T-helper 1 cell treated with Interleukin-12 subunit alpha and Interleukin-12 subunit beta and Interleukin-4 antibody, amounts not matched to agents 30 ng/mL and 1 ng/mL, for 36 hours (primary cell): ENCODE results near the gene ING2. TPM values are rescaled to one million over a fixed set of nuclear protein-coding genes. Genes with fewer than 3 reads are reported as not detected.
"Not testable (repeated sequence)": the region's sequence is repeated elsewhere in the genome, so short reads cannot be mapped to it uniquely, and the experiment has no call there.

Source experiments
- intact Hi-C: fragments of 100-400 bp; cut with micrococcal nuclease; formaldehyde crosslinking; loops from one replicate; pipeline ENCODE4 v1.15.1; 2024
- total RNA-seq: library from RNA; stranded (reverse); gene quantifications from 2 replicates; pipeline ENCODE4 v1.2.3, GENCODE V29; 2022

The ING2 gene, protein sequence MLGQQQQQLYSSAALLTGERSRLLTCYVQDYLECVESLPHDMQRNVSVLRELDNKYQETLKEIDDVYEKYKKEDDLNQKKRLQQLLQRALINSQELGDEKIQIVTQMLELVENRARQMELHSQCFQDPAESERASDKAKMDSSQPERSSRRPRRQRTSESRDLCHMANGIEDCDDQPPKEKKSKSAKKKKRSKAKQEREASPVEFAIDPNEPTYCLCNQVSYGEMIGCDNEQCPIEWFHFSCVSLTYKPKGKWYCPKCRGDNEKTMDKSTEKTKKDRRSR
- total RNA-seq, result 6.0 and 7.7 TPM in 2 replicates

DNA sequence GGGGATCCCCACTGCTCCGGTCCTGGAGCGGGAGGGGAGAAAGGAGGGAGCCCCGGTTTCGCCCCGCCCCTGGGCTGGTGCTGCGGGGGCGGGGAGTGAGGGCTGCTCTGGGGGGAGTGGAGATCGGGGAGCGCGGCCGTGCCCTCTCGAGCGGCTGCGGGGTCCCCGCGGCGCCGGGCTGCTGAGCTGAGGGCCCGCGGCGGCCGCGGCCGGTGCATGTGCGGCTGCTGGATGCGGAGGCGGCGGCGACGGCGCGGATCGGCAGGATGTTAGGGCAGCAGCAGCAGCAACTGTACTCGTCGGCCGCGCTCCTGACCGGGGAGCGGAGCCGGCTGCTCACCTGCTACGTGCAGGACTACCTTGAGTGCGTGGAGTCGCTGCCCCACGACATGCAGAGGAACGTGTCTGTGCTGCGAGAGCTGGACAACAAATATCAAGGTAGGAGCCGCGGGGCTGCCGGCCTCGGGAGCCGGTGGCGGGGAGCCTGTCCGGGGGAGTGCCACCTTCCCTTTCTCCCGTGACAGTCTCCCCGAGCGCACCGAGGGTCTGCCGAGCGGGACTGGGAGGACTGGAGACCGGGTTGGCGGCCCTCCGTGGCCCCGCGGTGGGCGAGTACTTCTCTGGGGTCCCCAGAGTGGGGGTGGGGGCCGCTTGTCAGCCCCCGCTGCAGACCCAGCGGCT lies at the start of gene ING2:
Gene ING2 (plus strand): TSS at position 129 of the 681 bp plus-strand sequence. CDS start 138 bp downstream, at position 267.
- intact Hi-C loops, result loop anchor here (1.0 to 5.0 kb wide), 11 partner anchors 61 to 1966 kb away; partner anchors contain the start of genes CASP3, CCDC110, CDKN2AIP and CFAP97

DNA sequence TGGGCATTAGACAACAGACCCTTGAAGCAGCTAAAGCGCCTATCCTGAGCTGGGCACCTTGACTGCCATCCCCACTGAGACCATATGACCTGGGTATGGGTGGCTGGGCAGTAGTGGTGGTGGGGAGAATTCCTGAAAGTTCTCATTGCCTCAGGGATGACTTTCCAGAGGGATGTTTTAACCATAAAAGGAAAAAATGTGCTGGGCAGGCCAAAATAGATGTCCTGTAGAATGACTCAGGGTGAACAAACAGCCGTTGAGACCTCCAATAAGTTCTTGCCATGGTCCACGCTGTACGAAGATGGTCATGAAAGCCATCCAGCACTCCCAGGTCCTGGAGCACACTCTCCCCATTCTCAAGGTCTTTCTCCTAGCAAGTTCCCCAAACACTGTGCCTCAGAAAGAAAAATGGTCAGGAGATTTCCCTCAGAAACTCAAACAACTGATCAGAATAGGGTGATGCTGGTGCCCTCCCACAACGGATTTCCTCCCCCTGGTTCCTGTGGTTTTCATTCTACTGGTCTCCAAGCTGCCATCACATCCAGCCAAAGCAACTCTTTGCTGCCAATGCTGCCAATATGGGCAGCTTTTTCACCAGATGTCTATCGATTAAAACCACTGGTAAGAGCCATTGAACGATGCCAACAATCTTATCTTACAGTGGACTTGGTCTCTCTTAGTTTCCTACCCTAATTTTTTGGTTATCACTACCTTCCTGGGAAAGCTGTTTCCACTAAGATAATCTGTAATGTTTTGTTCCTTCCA lies 49.2 kb upstream of the ING2 start:
- intact Hi-C loops, result no loop called here

DNA sequence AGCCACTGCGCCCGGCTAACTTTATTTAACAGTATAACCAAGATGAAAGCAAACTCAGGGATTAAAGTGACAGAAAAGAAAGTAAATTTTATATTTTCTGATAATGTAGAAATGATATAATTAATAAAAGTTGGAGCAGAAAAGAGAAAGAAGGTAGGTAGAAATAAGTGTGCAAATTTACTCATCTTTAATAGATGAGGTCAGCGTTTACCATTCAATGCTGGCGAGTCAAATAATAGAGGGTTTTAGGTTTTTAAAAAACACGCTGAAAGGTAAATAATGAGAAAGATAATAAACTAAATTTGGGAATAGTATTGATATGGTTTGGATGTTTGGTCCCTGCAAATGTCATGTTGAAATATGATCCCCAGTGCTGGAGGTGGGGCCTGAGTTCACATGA lies 46.9 kb upstream of the ING2 start:
- intact Hi-C loops, result no loop called here

DNA sequence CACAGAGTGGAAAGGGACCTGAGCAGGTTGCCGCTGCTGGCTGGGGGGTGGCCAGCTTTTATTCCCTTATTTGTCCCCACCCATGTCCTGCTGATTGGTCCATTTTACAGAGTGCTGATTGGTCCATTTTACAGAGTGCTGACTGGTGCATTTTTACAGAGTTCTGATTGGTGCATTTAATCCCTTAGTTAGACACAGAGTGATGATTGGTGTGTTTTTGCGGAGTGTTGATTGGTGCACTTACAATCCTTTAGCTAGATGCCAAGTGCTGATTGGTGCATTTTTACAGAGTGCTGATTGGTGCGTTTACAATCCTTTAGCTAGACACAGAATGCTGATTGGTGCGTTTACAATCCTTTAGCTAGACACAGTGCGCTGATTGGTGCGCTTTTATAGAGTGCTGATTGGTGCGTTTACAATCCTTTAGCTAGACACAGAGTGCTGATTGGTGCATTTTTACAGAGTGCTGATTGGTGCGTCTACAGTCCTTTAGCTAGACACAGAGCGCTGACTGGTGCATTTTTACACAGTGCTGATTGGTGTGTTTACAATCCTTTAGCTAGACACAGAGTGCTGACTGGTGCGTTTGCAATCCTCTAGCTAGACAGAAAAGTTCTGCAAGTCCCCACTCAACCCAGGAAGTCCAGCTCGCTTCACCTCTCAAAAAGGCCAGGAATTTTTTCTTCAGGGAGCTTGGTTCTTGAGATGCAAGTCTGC lies 40.8 kb upstream of the ING2 start:
- intact Hi-C loops, result not testable (repeated sequence)

DNA sequence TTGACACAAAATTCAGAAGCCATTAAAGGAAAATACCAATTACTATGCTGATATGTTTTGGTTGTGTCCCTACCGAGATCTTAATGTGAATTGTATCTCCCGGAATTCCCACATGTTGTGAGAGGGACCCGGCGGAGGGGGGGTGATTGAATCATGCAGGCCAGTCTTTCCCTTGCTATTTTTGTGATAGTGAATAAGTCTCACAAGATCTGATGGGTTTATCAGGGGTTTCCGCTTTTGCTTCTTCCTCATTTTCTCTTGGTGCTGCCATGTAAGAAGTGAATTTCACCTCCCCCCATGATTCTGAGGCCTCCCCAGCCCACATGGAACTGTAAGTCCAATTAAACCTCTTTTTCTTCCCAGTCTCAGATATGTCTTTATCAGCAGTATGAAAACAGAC lies 39.0 kb upstream of the ING2 start:
- intact Hi-C loops, result not testable (repeated sequence)

DNA sequence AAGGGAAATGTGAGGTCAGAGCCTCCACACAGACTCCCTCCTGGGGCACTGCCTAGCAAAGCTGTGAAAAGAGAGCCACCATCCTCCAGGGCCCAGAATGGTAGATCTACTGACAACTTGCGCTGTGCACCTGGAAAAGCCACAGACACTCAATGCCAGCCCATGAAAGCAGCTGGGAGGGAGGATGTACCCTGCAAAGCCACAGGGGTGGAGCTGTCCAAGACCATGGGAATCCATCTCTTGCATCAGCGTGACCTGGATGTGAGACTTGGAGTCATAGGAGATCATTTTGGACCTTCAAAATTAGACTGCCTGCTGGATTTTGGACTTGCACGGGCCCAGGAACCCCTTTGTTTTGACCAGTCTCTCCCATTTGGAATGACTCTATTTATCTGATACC lies 37.6 kb upstream of the ING2 start:
- intact Hi-C loops, result no loop called here

DNA sequence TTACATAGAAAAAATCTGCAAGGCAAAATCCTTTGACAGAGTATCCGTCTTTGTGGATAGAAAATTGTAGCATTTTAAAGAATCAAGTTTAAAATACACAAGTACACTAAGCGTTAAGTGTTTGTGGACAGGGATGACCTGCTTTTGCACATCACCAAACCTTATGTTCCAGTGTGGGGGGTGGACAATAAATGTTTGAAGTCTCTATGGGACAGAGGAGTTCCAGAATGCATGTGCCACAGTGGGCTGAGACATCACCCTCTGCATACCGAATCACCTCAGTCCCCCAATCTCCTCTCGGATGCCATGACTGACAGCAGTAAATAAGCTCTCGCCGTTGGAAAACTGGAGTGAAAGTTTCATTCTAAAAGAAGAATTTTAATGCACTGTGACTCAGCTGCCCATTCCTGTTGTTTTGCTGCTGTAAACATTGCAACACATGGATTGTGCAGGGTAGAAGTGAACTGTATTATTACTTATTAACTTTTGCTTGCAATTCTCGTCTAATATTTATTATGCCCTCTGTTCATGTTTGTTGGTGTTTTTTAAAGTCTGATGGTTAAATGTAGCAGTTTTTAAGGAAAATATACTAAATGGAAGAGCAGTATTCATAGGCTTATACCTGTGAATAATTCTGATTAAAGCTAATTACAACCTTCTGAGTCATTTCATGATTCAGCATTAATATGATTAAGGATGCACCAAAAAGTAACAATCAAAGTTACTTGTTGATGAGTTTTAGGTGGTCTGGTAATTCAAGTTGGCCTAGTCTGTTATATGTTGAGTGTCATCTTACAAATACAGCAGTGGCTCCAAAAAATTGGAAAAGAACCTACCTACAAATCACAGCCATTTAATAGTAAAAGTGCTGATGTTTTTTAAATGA lies 36.4 kb upstream of the ING2 start:
- intact Hi-C loops, result no loop called here

DNA sequence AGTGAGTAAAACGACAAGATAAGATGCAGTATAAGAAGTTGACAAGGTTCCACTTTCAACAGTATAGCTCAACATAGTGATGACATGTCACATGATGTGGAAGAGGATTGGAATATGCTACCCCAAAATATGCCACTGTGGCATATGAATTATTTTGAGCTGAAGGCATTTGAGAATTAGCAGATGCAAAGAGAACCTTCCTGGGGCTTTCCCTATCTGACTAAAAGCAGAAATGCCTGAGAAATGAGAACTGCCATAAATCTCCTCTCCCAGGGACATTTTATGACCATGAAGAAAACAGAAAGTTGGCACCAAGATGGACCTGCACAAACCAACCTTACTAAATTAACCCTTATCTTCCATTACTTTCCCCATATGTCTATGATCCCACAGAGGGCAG lies 35.6 kb upstream of the ING2 start:
- intact Hi-C loops, result no loop called here

DNA sequence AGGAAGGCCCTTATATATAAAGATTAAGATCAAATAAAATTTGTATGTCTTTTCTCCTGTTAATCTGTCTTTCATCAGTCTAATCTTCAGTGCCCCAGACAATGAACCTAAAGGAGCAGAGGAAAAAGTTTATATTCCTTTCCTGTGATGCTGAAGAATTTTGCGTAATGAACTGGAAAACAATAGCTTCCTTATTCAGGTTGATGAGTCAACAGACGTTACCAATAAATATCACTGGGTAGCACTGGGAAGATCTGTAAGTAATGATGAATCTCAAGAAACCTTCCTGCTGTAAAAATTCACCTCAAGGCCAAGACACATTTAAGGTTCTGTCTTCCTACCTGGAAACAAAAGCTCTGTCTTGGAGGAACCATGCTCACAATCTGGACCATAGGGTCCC lies 34.9 kb upstream of the ING2 start:
- intact Hi-C loops, result no loop called here

DNA sequence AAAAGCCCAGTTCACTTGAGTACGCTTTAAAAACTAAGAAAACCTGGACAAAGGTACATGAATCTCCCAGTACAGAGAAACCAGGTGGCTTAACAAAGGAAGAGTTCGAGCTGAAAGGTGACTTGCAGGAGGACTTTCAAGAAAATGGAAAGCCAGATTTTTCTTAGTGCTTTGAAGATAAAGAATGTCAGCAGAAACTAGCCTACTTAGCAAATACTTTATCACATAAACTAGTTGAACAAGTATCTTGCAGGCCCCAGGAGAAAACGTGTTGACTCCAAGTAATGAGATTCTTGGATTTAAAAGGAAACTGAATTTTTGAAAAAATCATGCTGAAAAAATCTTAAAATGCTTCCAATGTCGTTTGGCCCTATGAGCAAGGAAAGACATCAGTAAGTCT lies 34.0 kb upstream of the ING2 start:
- intact Hi-C loops, result no loop called here

DNA sequence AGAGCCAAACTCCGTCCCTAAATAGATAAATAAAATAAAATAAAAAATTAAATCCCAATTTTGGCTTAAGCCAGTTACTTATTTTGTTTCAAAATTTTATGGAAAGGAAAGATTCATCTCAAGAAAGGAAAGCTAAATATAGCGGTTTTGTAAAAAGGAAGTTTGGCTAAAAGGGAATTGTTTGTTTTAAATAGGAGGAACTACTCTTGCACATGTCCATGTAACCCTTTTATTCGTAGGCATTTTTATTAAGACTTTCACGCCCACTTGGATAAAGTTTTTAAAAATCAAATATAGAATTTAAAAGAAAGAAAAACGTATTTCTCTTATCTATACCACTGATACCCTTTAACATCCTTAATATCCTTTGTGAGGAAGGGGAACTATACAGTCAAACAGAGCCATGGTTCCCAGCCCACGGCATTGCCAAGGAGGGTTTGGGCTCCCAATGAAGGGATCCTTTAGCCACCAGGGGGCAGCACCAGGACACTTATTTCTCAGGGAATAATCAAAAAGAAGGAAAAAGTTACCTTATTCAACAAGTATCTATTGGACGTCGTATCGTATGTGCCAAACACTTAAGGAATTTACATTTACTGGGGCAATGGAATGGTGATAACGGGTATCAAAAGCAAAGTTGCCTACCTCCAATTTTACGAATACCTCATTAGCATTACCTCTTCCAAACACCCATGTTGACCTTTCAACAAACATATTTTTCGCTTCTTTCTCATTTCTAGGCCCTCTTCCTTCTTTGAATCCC lies 32.7 kb upstream of the ING2 start:
- intact Hi-C loops, result loop anchor here (1.0 to 2.0 kb wide), 7 partner anchors 28 to 779 kb away; partner anchors contain the start of genes CDKN2AIP, RWDD4 and TRAPPC11

DNA sequence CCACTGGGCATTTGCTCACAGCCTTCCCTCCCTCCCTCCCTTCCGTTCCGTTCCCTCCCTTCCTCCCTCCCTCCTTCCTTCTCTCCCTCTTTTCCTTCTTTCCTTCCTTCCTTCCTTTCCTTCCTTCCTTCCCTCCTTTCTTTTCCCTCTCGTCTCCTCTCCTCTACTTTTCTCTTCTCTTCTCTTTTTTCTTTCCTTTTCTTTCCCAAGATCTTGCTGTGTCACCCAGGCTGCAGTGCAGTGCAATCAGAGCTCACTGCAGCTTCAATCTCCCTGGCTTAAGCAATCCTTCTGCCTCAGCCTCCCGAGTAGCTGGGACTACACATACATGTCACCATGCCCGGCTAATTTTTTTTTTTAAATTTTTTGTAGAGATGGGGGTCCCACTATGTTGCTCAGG lies 26.7 kb upstream of the ING2 start:
- intact Hi-C loops, result no loop called here

DNA sequence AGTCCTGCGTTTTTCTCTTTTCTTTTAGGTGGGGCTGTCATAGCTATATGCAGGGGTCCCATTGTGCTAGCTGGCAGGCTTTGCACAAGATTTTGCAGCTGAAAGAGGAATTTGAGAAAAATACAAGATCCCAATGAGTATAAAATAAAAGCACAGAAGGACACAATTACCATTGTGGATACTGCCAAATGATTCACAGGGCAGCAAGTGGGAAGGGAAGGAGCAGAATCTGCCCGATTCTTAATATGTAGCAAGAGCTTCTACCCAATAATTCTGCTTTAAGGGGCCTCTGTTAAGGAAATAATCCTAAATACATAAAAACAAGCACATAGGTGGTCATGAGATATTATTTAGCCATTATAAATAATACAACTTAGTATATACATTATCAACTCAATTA lies 25.9 kb upstream of the ING2 start:
- intact Hi-C loops, result no loop called here

DNA sequence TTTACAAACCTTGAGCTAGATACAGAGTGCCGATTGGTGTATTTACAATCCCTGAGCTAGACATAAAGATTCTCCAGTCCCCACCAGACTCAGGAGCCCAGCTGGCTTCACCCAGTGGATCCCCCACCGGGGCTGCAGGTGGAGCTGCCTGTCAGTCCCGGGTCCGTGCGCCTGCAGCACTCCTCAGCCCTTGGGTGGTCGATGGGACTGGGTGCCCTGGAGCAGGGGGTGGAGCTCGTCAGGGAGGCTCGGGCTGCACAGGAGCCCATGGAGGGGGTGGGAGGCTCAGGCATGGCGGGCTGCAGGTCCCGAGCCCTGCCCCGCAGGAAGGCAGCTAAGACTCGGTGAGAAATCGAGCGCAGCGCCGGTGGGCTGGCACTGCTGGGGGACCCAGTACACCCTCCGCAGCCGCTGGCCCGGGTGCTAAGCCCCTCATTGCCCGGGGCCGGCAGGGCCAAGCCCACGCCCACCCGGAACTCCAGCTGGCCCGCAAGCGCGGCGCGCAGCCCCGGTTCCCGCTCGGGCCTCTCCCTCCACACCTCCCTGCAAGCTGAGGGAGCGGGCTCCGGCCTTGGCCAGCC lies 22.3 kb upstream of the ING2 start:
- intact Hi-C loops, result not testable (repeated sequence)

DNA sequence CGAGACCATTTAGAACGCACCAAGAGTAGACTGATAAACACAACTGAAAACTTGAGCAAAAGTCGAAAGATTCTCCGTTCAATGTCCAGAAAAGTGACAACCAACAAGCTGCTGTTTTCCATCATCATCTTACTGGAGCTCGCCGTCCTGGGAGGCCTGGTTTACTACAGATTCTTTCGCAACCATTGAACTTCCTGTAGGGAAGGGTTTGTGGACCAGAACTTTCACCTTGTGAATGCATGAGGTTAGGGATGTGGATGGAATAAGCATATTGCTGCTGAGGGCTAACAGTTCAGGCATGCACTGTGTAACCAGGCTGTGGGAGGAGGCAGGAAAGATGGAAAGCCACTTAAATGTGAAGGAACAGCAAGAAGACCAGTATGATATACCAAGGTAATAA lies 20.9 kb upstream of the ING2 start:
- intact Hi-C loops, result no loop called here

DNA sequence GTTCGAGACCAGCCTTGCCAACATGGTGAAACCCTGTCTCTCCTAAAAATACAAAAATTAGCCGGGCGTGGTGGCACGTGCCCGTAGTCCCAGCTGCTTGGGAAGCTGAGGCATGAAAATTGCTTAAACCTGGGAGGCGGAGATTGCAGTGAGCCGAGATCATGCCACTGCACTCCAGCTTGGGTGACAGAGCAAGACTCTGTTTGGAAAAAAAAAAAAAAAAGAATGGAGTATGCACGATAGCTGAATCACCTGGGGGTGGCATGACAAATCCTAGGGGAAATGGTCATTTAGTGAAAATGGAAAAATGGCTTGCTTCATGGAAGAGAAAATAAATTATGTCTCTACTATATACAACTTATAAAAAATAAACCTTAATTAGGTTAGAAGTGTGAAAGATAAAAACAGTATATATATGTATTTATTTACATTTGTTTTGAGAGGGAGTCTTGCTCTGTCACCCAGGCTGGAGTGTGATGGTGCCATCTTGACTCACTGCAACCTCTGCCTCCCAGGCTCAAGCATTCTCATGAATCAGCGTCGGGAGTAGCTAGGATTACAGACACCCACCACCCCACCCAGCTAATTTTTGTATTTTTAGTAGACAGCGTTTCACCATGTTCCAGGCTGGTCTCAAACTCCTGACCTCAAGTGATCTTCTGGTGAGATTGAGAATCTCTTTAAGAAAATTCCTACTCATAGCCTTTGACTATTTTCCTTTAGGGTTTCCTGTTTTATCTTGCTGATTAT lies 19.3 kb upstream of the ING2 start:
- intact Hi-C loops, result no loop called here

DNA sequence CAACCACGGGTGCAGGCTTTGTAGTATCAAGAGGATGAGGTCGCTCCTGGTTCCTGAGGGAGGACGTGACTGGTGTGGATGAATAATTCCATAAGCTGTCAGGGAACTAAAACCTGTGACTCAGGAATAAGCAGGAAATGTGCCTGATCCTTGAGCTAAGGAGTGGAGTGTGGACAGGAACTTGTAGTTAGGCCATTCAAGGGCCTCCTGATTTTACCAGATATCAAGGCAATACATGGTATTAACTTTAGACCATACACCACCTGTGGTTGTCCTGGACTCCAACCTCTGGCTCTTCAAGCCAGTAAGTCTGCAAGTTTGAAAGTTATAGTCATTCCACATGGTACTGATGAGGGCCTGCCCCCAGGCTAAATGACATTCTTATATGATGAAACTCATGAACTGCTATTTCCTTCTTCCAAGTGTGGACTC lies 12.1 kb upstream of the ING2 start:
- intact Hi-C loops, result no loop called here

DNA sequence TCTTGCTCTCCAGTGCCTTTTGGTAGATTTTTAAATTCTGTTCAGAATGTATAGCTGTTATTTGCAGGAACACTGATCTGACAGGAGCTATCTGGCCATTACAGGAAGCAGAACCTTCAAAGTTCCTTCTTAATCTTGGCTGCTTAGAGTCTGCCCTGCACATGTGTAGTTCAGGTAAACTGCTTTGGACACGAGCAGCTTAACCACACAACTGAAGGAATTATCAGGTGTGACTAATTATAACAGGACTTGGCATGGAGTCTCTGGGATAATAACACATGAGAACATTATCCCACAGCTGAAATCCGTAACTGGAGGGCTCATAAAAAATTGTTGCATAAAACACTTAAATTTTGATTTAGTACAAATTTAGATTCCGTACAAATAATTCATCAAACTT lies 11.6 kb upstream of the ING2 start:
- intact Hi-C loops, result no loop called here

DNA sequence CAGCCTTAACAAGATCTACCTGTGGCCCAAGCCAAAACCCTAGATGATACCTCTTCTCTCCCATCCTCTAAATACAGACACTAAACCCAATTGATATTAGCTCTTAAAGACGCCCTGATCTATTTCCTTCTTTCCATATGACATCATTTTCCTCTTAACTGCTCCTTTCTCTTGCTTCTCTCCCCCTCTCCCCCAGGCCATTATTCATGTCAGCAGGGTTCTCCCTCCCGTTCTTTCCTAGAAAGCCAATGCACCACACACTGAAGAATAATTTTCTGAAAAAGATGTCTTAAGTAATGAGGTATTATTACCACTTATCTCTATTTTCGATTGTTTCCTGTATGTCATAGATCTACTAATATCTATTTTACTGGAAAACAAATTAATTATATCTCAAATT lies 9.7 kb upstream of the ING2 start:
- intact Hi-C loops, result no loop called here
